ENCODE results near the gene PRMT3. TPM values are rescaled to one million over a fixed set of nuclear protein-coding genes. Genes with fewer than 3 reads are reported as not detected.

Gene PRMT3
- total RNA-seq, 4 donors from 2014 or later, result 4.4 to 29.4 (median 15.7) TPM

GRCh38 chr11:20529757-20530156 is 142.2 kb downstream of the PRMT3 start:
- no peak for TF ChIP-seq POLR2A (IDR thresholded peaks at IDR 0.05)
- no peak for TF ChIP-seq CTCF (IDR thresholded peaks at IDR 0.05)
- Histone ChIP-seq H3K27me3 (no peaks in the 10 kb centered on the region), H3K27ac (no peak overlapping the region), H3K36me3 (no peaks in the 10 kb centered on the region), H3K4me3 (no peak overlapping the region), H3K4me1 (no peaks in the 10 kb centered on the region), H3K9me3 (no peaks in the 10 kb centered on the region)
- intact Hi-C loops (cut with DNase I; ENCODE audit: low total_unique reads), result no loop called here
- DNase-seq, result no peak

GRCh38 chr11:20530942-20531703 is 143.6 kb downstream of the PRMT3 start:
- intact Hi-C loops (cut with DNase I; ENCODE audit: low total_unique reads), result no loop called here
- TF ChIP-seq CTCF (IDR thresholded peaks at IDR 0.05) (no peak), POLR2A (IDR thresholded peaks at IDR 0.05) (no peak)
- Histone ChIP-seq H3K27me3 (no peaks in the 10 kb centered on the region), H3K9me3 (no peaks in the 10 kb centered on the region), H3K4me1 (no peaks in the 10 kb centered on the region), H3K27ac (no peak overlapping the region), H3K36me3 (no peaks in the 10 kb centered on the region), H3K4me3 (no peak overlapping the region)
- no peak for DNase-seq

- Histone ChIP-seq H3K27ac (no peak overlapping the region), H3K36me3 (no peaks in the 10 kb centered on the region), H3K27me3 (no peaks in the 10 kb centered on the region), H3K4me1 (no peaks in the 10 kb centered on the region), H3K9me3 (no peaks in the 10 kb centered on the region), H3K4me3 (no peak overlapping the region)
- intact Hi-C loops (cut with DNase I; ENCODE audit: low total_unique reads), result no loop called here
- no peak for DNase-seq
- TF ChIP-seq CTCF (IDR thresholded peaks at IDR 0.05) (no peak), POLR2A (IDR thresholded peaks at IDR 0.05) (no peak)
Observed at GRCh38 chr11:20535271-20535881, 147.9 kb downstream of the PRMT3 start.

- H3K27me3 ChIP-seq, result no peaks in the 10 kb centered on the region
- H3K4me1 ChIP-seq, result no peaks in the 10 kb centered on the region
- no peak for TF ChIP-seq CTCF (IDR thresholded peaks at IDR 0.05)
- no peak for TF ChIP-seq POLR2A (IDR thresholded peaks at IDR 0.05)
- no peaks in the 10 kb centered on the region for H3K9me3 ChIP-seq
- H3K36me3 ChIP-seq, result no peaks in the 10 kb centered on the region
- DNase-seq, result no peak
- H3K4me3 ChIP-seq, result no peak overlapping the region
- intact Hi-C loops (cut with DNase I; ENCODE audit: low total_unique reads), result no loop called here
- H3K27ac ChIP-seq, result no peak overlapping the region
Observed at GRCh38 chr11:20536365-20536764, 148.8 kb downstream of the PRMT3 start.

- H3K36me3 ChIP-seq, result no peaks in the 10 kb centered on the region
- no peaks in the 10 kb centered on the region for H3K9me3 ChIP-seq
- no peaks in the 10 kb centered on the region for H3K4me1 ChIP-seq
- H3K27ac ChIP-seq, result no peak overlapping the region
- intact Hi-C loops (cut with DNase I; ENCODE audit: low total_unique reads), result no loop called here
- no peak overlapping the region for H3K4me3 ChIP-seq
- H3K27me3 ChIP-seq, result no peaks in the 10 kb centered on the region
- DNase-seq, result no peak
- TF ChIP-seq CTCF (IDR thresholded peaks at IDR 0.05) (no peak), POLR2A (IDR thresholded peaks at IDR 0.05) (no peak)
Observed at GRCh38 chr11:20536784-20537183, 149.3 kb downstream of the PRMT3 start.
